Sigmoid colon (tissue), 7 donors: ENCODE results near the gene CCNG2. TPM values are rescaled to one million over a fixed set of nuclear protein-coding genes. Genes with fewer than 3 reads are reported as not detected.

Experiments
- DNase-seq: peaks from one replicate; pipeline ENCODE4 v3.0.0-alpha.2; 2019
- H3K27ac ChIP-seq, 4 donors: fragments of 200-600 bp; sonication (generic); one replicate each; pipeline ENCODE4 v1.5.1; 2016 to 2019; ENCODE audit warnings: mild to moderate bottlenecking in 1 of 4
- H3K27me3 ChIP-seq, 3 donors: fragments of 200-600 bp; sonication (generic); one replicate each; pipeline ENCODE4 v1.5.1; 2019; ENCODE audit warnings: mild to moderate bottlenecking in 1 of 3
- H3K36me3 ChIP-seq, 4 donors: fragments of 200-600 bp; sonication (generic); one replicate each; pipeline ENCODE4 v1.5.1; 2016 to 2019
- H3K4me1 ChIP-seq, 4 donors: fragments of 200-600 bp; sonication (generic); one replicate each; pipeline ENCODE4 v1.5.1; 2017 to 2019
- H3K4me3 ChIP-seq, 4 donors: fragments of 200-600 bp; sonication (generic); one replicate each; pipeline ENCODE4 v1.5.1; 2017 to 2019; ENCODE audit warnings: mild to moderate bottlenecking in 2 of 4, moderate library complexity in 1 of 4
- H3K9me3 ChIP-seq, 4 donors: fragments of 200-600 bp in 3 of 4; sonication (generic) in 3 of 4; one replicate each; pipeline versions ENCODE4 v1.5.1 to v1.6.1; 2013 to 2019
- CTCF ChIP-seq, 4 experiments: fragments of 450-650 bp in 3 of 4; fragments of 200-600 bp in 1 of 4; IDR thresholded peaks; one replicate each; pipeline ENCODE4 v1.5.1; 2016 to 2019; ENCODE audit warnings: antibody characterized with exemption in 4 of 4, mild to moderate bottlenecking in 3 of 4, moderate library complexity in 2 of 4
- EP300 ChIP-seq, 4 donors: sonication (generic); formaldehyde crosslinking; IDR thresholded peaks; one replicate each; pipeline ENCODE4 v1.6.1; 2017; ENCODE audit warnings: antibody characterized with exemption in 4 of 4
- POLR2A ChIP-seq, 2 donors: fragments of 450-650 bp; IDR thresholded peaks; one replicate each; pipeline ENCODE4 v1.6.1; 2016; ENCODE audit warnings: antibody characterized with exemption in 2 of 2, mild to moderate bottlenecking in 2 of 2, moderate library complexity in 2 of 2
- POLR2AphosphoS5 ChIP-seq, 4 donors: sonication (generic); formaldehyde crosslinking; IDR thresholded peaks; one replicate each; pipeline ENCODE4 v1.6.1; 2017; ENCODE audit warnings: antibody characterized with exemption in 4 of 4
- WGBS, 2 donors: extraction: QIAGEN DNeasy Blood & Tissue Kit; methylation state at CpG; one replicate each; pipeline ENCODE4 v1.1.7; 2013; 5-methylcytosine and 5-hydroxymethylcytosine counted together
- intact Hi-C: fragments of 100-400 bp; cut with DNase I; formaldehyde crosslinking; loops from one replicate; pipeline ENCODE4 v1.15.1; 2023
- polyA plus RNA-seq, 3 donors: library from polyadenylated mRNA; stranded (reverse); fragments of 200-250 nt; gene quantifications; one replicate each; pipeline ENCODE4 v1.2.3, GENCODE V29; 2013
- small RNA-seq, 3 donors: library from RNA; depleted of rRNA; stranded (forward); fragments of <200 nt; gene quantifications; one replicate each; pipeline ENCODE3, GENCODE V24; 2016
- total RNA-seq, 4 donors: library from RNA; depleted of rRNA; stranded (reverse); fragments of >200 nt; gene quantifications; one replicate each; pipeline ENCODE4 v1.1.0, GENCODE V29; 2016
- donor health status: healthy with polysubstance abuse.
- donor health status: Bipolar disorder and iron deficiency.
- donor health status: healthy.

Gene CCNG2
- total and polyA plus RNA-seq, 7 donors = 25.5 to 72.1 (median 27.6) TPM

DNA sequence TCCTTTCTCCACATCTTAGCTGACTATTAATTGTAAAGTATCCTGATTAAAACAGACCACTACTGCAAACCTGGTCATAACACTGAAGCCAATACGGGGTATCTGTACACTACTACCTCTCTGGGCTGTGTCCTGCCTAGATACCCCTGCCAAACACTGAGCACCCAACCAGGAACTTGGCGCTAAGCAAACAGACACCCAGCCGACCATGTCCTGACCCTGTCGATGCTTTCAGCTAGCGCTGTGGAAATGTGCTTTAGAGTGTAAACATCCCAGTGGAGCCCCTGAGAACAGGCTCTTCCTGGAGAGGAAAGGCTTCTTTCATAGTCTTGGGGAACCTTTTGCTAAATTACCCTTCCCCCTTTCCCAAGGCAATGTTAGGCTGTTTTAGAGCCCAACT lies 52.9 kb downstream of the CCNG2 start:
- H3K36me3 ChIP-seq = no peaks in the 10 kb centered on the region
- no peak for DNase-seq
- no peak for TF ChIP-seq EP300 (IDR thresholded peaks at IDR 0.05)
- TF ChIP-seq POLR2AphosphoS5 (IDR thresholded peaks at IDR 0.05) = no peak
- no peak for TF ChIP-seq POLR2A (IDR thresholded peaks at IDR 0.05)
- TF ChIP-seq CTCF (IDR thresholded peaks at IDR 0.05) = no peak
- whole genome bisulfite sequencing, 2 donors = 79 to 80% methylated on average over 5 of the region's 5 CpGs
- H3K4me1 ChIP-seq = no peaks in the 10 kb centered on the region
- intact Hi-C loops = no loop called here
- no peaks in the 10 kb centered on the region for H3K9me3 ChIP-seq
- no peak overlapping the region for H3K27ac ChIP-seq
- H3K27me3 ChIP-seq = no peaks in the 10 kb centered on the region
- no peak overlapping the region for H3K4me3 ChIP-seq

DNA sequence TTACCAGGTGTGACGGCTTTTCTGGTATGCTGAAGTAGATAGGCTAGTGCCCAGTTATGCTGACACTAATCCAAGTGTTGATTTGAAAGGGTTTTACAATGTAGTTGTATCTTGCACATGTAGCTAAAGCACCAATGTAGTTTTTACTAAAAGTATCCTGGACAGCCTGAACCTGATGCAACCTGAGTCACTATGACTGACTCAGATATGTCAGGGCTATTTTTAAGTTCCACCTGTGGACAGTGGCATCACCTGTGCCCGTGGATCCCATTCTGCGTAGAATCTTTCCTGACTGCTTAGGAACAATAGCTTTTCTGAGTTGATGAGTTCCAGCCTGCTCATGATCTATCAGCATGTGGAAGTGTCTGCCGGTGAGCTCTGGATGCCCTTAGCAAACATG lies 58.1 kb downstream of the CCNG2 start:
- intact Hi-C loops = no loop called here
- Histone ChIP-seq H3K27ac (no peak overlapping the region), H3K4me3 (no peak overlapping the region), H3K27me3 (no peaks in the 10 kb centered on the region), H3K9me3 (no peaks in the 10 kb centered on the region), H3K36me3 (no peaks in the 10 kb centered on the region), H3K4me1 (no peaks in the 10 kb centered on the region)
- 87 to 93% methylated on average over 4 of the region's 4 CpGs for WGBS, 2 donors
- TF ChIP-seq EP300 (IDR thresholded peaks at IDR 0.05) (no peak), CTCF (IDR thresholded peaks at IDR 0.05) (no peak), POLR2AphosphoS5 (IDR thresholded peaks at IDR 0.05) (no peak), POLR2A (IDR thresholded peaks at IDR 0.05) (no peak)
- DNase-seq = no peak

DNA sequence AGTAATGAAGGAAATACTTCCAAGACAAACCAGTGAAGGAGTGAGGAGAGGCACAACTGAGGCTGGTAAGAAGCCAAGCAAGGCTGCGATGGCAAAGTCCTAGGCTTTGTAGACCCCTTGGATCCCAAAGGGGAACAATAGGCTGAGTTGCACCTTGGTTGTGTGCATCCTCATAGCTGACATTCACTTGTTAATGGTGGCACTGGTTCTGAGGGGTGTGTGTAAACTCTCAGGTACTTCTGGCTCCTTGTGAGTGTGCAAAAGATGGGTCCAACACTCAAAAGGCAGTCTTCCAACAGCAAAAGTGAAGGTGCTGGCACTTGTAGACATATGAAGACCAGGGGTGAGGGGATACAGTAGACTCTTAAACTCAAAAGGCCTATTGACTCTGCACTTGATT lies 60.5 kb downstream of the CCNG2 start:
- Histone ChIP-seq H3K4me1 (no peaks in the 10 kb centered on the region), H3K27ac (no peak overlapping the region), H3K27me3 (no peaks in the 10 kb centered on the region), H3K9me3 (no peaks in the 10 kb centered on the region), H3K4me3 (no peak overlapping the region), H3K36me3 (no peaks in the 10 kb centered on the region)
- WGBS, 2 donors = 94 to 97% methylated on average over 1 of the region's 1 CpG
- DNase-seq = no peak
- TF ChIP-seq POLR2A (IDR thresholded peaks at IDR 0.05) (no peak), EP300 (IDR thresholded peaks at IDR 0.05) (no peak), POLR2AphosphoS5 (IDR thresholded peaks at IDR 0.05) (no peak), CTCF (IDR thresholded peaks at IDR 0.05) (no peak)
- intact Hi-C loops = no loop called here

DNA sequence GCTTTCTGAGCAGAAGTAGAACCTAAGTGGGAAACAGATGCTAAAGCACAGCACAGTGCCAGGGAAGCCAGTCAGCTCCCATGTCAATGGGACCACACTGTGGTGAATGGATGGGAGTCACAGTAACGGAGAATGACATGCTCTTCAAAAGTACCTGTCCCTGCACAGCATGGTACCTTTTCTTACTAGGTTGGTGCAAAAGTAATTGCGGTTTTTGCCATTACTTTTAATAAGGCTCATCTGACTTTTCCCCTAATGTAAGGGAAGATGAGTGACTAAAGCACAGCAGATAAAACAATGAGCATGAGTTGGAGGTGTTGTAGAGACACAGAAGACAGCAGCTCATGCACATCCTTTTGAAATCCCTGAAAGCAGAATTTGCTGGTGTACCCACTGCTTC lies 62.3 kb downstream of the CCNG2 start:
- H3K4me1 ChIP-seq = no peaks in the 10 kb centered on the region
- intact Hi-C loops = no loop called here
- no peak for DNase-seq
- WGBS, 2 donors = 91% methylated on average over 2 of the region's 2 CpGs
- H3K36me3 ChIP-seq = no peaks in the 10 kb centered on the region
- H3K4me3 ChIP-seq = no peak overlapping the region
- H3K9me3 ChIP-seq = no peaks in the 10 kb centered on the region
- no peak overlapping the region for H3K27ac ChIP-seq
- TF ChIP-seq POLR2A (IDR thresholded peaks at IDR 0.05) = no peak
- TF ChIP-seq POLR2AphosphoS5 (IDR thresholded peaks at IDR 0.05) = no peak
- TF ChIP-seq EP300 (IDR thresholded peaks at IDR 0.05) = no peak
- no peak for TF ChIP-seq CTCF (IDR thresholded peaks at IDR 0.05)
- H3K27me3 ChIP-seq = no peaks in the 10 kb centered on the region

Small RNA genes lying within 50 kb of the gene (small RNA-seq; reads per million reads assigned to genes)
- gene RNU6-1187P = 0 reads per million in 3 donors

Other genes with a start within 250 kb of the CCNG2 start
- gene SEPTIN11, start 207.5 kb upstream of the CCNG2 start, total RNA-seq = 100 to 1,000 TPM in 2 of 4 donors, 10 to 100 TPM in 2; 43.0 to 143 (median 107) TPM
- gene SEPTIN11, start 207.5 kb upstream of the CCNG2 start, polyA plus RNA-seq = 10 to 100 TPM; 36.4 to 46.2 (median 46.0) TPM
- 100 to 1,000 TPM; 248 to 339 (median 288) TPM for gene CCNI, start 81.2 kb upstream of the CCNG2 start, total RNA-seq
- 100 to 1,000 TPM; 118 to 218 (median 130) TPM for gene CCNI, start 81.2 kb upstream of the CCNG2 start, polyA plus RNA-seq